Stomach (tissue), 4 donors: Measurements from ENCODE around the gene ABCB10.

ENCODE experiments used
- CTCF ChIP-seq, 7 experiments: fragments of 450-650 bp in 4 of 7; fragments of 200-600 bp in 3 of 7; sonication (generic) in 3 of 7; IDR thresholded peaks; one replicate each; pipeline ENCODE4 v1.5.1; 2016 to 2019; ENCODE audit warnings: antibody characterized with exemption in 7 of 7, control low read depth in 2 of 7, mild to moderate bottlenecking in 1 of 7
- EP300 ChIP-seq: sonication (generic); formaldehyde crosslinking; IDR thresholded peaks from one replicate; pipeline ENCODE4 v1.6.1; 2017; ENCODE audit warnings: antibody characterized with exemption
- POLR2A ChIP-seq, 4 donors: fragments of 450-650 bp; IDR thresholded peaks; one replicate each; pipeline ENCODE4 v1.6.1; 2016; ENCODE audit warnings: antibody characterized with exemption in 4 of 4, control low read depth in 2 of 4, mild to moderate bottlenecking in 1 of 4, moderate library complexity in 1 of 4
- POLR2AphosphoS5 ChIP-seq, 3 donors: sonication (generic); formaldehyde crosslinking; IDR thresholded peaks; one replicate each; pipeline ENCODE4 v1.6.1; 2016; ENCODE audit warnings: antibody characterized with exemption in 3 of 3

GRCh38 chr1:229508823-229509337 lies 49.6 kb downstream of the ABCB10 start:
- TF ChIP-seq CTCF (IDR thresholded peaks at IDR 0.05), result no peak
- TF ChIP-seq POLR2A (IDR thresholded peaks at IDR 0.05), result no peak
- TF ChIP-seq EP300, result peak; percentile 2
- no peak for TF ChIP-seq POLR2AphosphoS5 (IDR thresholded peaks at IDR 0.05)
